Mucosa of gallbladder (tissue), 1 donor: Measurements from ENCODE around the gene DMRTC2. TPM values are rescaled to one million over a fixed set of nuclear protein-coding genes. Genes with fewer than 3 reads are reported as not detected.

Experiments
- DNase-seq: peaks from one replicate; pipeline ENCODE4 v3.0.0-alpha.2; 2020; ENCODE audit warnings: low spot score
- total RNA-seq: library from RNA; stranded (reverse); gene quantifications from one replicate; pipeline ENCODE4 v1.2.1, GENCODE V29; 2021
- donor health status: DM: no; HTN: no; CAD: no.

Gene DMRTC2
- total RNA-seq, 1 donor from 2014 or later = not detected

DNA sequence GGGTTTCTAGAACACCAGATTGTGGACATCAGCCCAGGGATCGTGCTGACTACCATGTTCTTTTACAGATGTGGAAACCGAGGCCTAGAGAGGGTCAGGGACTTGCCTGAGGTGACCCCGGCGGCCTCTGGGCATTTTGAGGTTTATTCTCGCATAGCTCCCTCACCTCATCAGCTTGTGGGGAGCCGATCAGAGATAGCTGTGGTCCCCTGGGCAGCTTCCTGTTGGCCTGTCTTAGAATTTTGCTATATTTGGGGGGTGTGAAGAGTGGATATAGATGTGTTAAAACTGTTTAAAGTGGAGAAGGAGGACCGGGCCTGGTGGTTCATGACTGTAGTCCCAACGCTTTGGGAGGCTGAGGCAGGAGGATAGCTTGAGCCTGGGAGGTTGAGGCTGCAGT, 45.1 kb downstream of the DMRTC2 start:
- no peak for DNase-seq

DNA sequence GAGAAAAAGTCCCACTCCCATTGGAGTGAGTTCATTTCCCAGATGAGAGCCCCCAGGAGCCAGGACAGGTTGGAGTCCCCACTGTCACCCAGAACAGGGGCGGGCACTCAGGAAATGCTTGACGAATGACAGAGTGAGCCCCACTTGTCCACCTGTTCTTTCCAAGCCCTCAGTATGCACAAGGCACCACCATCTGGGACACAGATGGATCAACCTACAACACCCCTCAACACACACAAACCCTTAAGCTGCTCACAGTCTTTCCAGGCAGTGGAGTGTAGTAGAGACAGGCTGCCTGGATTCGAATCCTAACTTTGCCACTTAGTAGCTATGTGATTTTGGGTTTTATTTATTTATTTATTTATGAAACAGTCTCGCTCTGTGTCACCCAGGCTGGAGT, 46.1 kb downstream of the DMRTC2 start:
- DNase-seq = no peak

DNA sequence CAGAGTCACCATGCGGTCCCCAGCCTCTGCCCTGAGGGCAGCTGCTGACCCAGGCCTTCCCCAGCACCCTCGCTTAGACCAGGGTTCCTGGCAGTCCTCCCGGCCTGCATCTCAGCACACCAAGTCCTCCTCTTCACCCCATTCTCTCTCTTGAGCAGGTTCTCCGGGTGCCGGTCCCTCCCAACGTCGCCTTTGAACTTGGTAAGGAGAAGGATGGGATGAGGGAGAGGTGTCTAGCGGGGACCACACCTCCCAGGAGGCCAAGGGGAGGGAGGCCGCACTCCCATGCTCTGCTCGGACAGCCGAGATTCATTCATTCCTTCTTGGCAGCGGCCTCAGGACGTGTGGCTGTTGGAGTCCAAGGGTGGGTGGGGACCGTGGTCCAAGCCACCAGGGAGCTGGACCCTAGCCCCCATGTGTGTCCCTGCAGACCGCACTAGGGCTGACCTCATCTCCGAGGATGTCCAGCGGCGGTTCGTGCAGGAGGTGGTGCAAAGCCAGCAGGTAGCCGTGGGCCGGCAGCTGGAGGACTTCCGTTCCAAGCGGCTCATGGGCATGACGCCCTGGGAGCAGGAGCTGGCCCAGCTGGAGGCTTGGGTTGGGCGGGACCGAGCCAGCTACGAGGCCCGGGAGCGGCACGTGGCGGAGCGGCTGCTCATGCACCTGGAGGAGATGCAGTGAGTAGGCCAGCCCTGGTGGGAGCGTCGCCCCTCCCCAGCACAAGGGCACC, 47.5 kb downstream of the DMRTC2 start:
- no peak for DNase-seq

DNA sequence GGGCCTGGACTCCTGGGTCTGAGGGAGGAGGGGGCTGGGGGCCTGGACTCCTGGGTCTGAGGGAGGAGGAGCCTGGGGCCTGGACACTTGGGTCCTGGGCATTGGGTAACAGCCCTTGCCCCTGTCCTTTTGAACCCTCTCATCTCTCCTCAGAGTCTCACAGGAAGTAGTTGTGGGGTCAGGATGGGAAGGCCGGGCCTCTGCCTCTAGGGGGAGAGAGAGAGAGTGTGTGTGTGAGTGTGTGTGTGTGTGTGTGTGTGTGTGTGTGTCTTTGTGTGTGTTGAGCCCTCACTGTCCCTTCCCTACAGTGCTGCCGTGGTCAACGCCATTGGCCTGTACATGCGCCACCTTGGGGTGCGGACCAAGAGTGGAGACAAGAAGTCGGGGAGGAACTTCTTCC, 49.1 kb downstream of the DMRTC2 start:
- DNase-seq = no peak

GRCh38 chr19:41894350-41894749, 49.5 kb downstream of the DMRTC2 start:
- no peak for DNase-seq

GRCh38 chr19:41895745-41896580, 51.1 kb downstream of the DMRTC2 start:
- DNase-seq = no peak

DNA sequence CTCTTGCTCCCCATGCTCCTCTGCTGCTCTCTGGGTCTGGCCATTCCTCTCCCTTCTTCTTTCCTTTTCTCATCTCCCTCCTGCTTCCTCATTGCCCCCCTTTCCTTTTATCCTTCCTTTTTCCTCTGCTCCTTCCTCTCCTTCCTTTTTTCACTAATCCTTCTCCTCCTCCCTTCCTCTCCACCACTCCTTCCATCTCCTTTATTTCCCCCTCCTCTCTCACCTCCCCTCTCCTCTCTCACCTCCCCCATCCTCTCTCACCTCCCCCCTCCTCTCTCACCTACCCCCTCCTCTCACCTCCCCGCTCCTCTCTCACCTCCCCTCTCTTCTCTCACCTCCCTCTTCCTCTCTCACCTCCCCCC, 51.7 kb downstream of the DMRTC2 start:
- DNase-seq = no peak

- DNase-seq = no peak
These were observed 52.3 kb downstream of the DMRTC2 start for GRCh38 chr19:41897181-41897580.

DNA sequence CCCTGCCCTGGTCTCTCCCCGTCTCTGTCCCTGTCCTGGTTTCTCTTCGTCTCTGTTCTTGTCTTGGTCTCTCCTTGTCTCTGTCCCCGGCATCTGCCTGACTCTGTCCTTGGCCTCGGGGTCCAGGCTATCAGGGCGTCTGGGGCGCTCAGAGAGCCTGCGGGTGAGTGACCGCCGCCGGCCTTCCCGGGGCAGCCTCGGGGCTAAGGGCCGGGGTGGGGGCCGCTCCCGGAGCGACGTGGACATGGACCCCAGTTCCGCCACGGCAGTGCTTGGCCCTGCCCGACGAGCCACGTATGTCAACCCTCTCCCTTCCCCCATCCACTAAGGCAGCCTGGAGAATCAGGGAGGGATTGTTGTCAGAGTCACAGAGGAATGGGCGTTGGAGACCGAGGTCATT, 53.0 kb downstream of the DMRTC2 start:
- no peak for DNase-seq

DNA sequence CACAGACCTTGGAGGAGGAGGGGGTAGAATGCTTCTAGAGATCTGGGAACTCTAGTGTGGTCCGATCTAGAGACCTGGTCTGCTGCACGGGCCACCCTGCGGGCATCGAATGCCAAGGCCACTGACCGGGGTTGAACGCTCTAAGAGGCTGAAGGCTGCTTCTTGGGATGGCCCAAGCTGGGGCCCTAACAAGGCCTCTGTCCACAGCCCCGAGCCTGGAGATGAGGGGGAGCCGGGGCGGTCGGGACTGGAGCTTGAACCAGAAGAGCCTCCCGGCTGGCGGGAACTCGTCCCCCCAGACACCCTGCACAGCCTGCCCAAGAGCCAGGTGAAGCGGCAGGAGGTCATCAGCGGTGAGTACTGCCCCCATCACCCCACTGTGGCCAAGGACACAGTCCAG, 53.4 kb downstream of the DMRTC2 start:
- no peak for DNase-seq

Other genes with a start within 250 kb of the DMRTC2 start
- gene CEACAM4, start 218.0 kb upstream of the DMRTC2 start, total RNA-seq = 0.35 TPM
- 2.6 TPM for gene CEACAM7, start 156.8 kb upstream of the DMRTC2 start, total RNA-seq
- 1.2 TPM for gene CEACAM5, start 136.4 kb upstream of the DMRTC2 start, total RNA-seq
- gene CEACAM6, start 89.5 kb upstream of the DMRTC2 start, total RNA-seq = 61.6 TPM
- gene CEACAM3, start 48.5 kb upstream of the DMRTC2 start, total RNA-seq = 0.78 TPM
- gene LYPD4, start 359 bp upstream of the DMRTC2 start, total RNA-seq = not detected
- 1,211 TPM for gene RPS19, start 15.2 kb downstream of the DMRTC2 start, total RNA-seq
- gene CD79A, start 32.2 kb downstream of the DMRTC2 start, total RNA-seq = 0.32 TPM
- gene ARHGEF1, start 38.1 kb downstream of the DMRTC2 start, total RNA-seq = 115 TPM
- 3.4 TPM for gene ERFL, start 83.4 kb downstream of the DMRTC2 start, total RNA-seq
- gene RABAC1, start 114.3 kb downstream of the DMRTC2 start, total RNA-seq = 188 TPM
- 0.60 TPM for gene ATP1A3, start 149.2 kb downstream of the DMRTC2 start, total RNA-seq
- 9.8 TPM for gene GRIK5, start 225.2 kb downstream of the DMRTC2 start, total RNA-seq
- gene ZNF574, start 231.1 kb downstream of the DMRTC2 start, total RNA-seq = 17.1 TPM